H9 (cell line): ENCODE results near the gene PKNOX2. TPM values are rescaled to one million over a fixed set of nuclear protein-coding genes. Genes with fewer than 3 reads are reported as not detected.

Experiments
- DNase-seq: peaks from one replicate; pipeline ENCODE4 v3.0.0-alpha.2; 2017
- H2AFZ ChIP-seq: one replicate; pipeline ENCODE4 v1.6.1; 2013; ENCODE audit warnings: mild to moderate bottlenecking, low read length, control low read depth, moderate library complexity
- H2AK5ac ChIP-seq: 2 replicates; pipeline ENCODE4 v1.6.1; 2013; ENCODE audit warnings: low read length, control low read depth, mixed read lengths; ENCODE audit not compliant: insufficient read length
- H2BK120ac ChIP-seq: one replicate; pipeline ENCODE4 v1.6.1; 2013; ENCODE audit warnings: low read depth, mild to moderate bottlenecking, low read length, control low read depth, inconsistent platforms; ENCODE audit not compliant: poor library complexity, severe bottlenecking
- H2BK12ac ChIP-seq: 2 replicates; pipeline ENCODE4 v1.6.1; 2013; ENCODE audit warnings: low read length, control low read depth, mixed read lengths, low read depth; ENCODE audit not compliant: insufficient read length
- H2BK15ac ChIP-seq: 2 replicates; pipeline ENCODE4 v1.6.1; 2013; ENCODE audit warnings: low read depth, low read length, control low read depth
- H2BK20ac ChIP-seq: one replicate; pipeline ENCODE4 v1.6.1; 2013; ENCODE audit warnings: low read depth, mild to moderate bottlenecking, low read length, control low read depth, inconsistent platforms; ENCODE audit not compliant: poor library complexity, severe bottlenecking
- H2BK5ac ChIP-seq: 2 replicates; pipeline ENCODE4 v1.6.1; 2013; ENCODE audit warnings: low read length, control low read depth, mixed read lengths; ENCODE audit not compliant: insufficient read length
- H3K14ac ChIP-seq: 2 replicates; pipeline ENCODE4 v1.6.1; 2013; ENCODE audit warnings: low read length, control low read depth; ENCODE audit not compliant: insufficient read depth
- H3K18ac ChIP-seq: 2 replicates; pipeline ENCODE4 v1.6.1; 2013; ENCODE audit warnings: low read depth, mild to moderate bottlenecking, mixed read lengths, low read length, control low read depth; ENCODE audit not compliant: insufficient read length
- H3K23ac ChIP-seq: 2 replicates; pipeline ENCODE4 v1.6.1; 2013; ENCODE audit warnings: low read length, control low read depth, mixed read lengths, low read depth; ENCODE audit not compliant: insufficient read length
- H3K23me2 ChIP-seq: 2 replicates; pipeline ENCODE4 v1.6.1; 2013; ENCODE audit warnings: low read depth, mild to moderate bottlenecking, mixed read lengths, low read length, control low read depth; ENCODE audit not compliant: insufficient read length, poor library complexity, severe bottlenecking
- H3K27ac ChIP-seq: 2 replicates; pipeline ENCODE4 v1.5.1; 2013; ENCODE audit warnings: low read length, control low read depth, mixed read lengths, low read depth; ENCODE audit not compliant: insufficient read length
- H3K27me3 ChIP-seq: 2 replicates; pipeline ENCODE4 v1.6.1; 2013; ENCODE audit warnings: low read length, control low read depth, inconsistent platforms; ENCODE audit not compliant: insufficient read depth
- H3K4ac ChIP-seq: 2 replicates; pipeline ENCODE4 v1.6.1; 2013; ENCODE audit warnings: low read depth, mild to moderate bottlenecking, control low read depth, inconsistent platforms, low read length, moderate library complexity
- H3K4me1 ChIP-seq: 2 replicates; pipeline ENCODE4 v1.6.1; 2013; ENCODE audit warnings: low read length, control low read depth, inconsistent platforms; ENCODE audit not compliant: insufficient read depth
- H3K4me2 ChIP-seq: 2 replicates; pipeline ENCODE4 v1.6.1; 2013; ENCODE audit warnings: low read length, control low read depth, mixed read lengths; ENCODE audit not compliant: insufficient read length, insufficient read depth
- H3K56ac ChIP-seq: 2 replicates; pipeline ENCODE4 v1.6.1; 2013; ENCODE audit warnings: low read depth, mild to moderate bottlenecking, mixed read lengths, low read length, control low read depth; ENCODE audit not compliant: insufficient read length
- H3K79me1 ChIP-seq: 2 replicates; pipeline ENCODE4 v1.6.1; 2013; ENCODE audit warnings: low read depth, mild to moderate bottlenecking, moderate library complexity, low read length, control low read depth, inconsistent platforms; ENCODE audit not compliant: insufficient read depth, poor library complexity, severe bottlenecking
- H3K79me2 ChIP-seq: 2 replicates; pipeline ENCODE4 v1.6.1; 2013; ENCODE audit warnings: low read length, control low read depth, inconsistent platforms; ENCODE audit not compliant: insufficient read depth
- H3K9ac ChIP-seq: 2 replicates; pipeline ENCODE4 v1.6.1; 2013; ENCODE audit warnings: low read length, control low read depth, mixed read lengths; ENCODE audit not compliant: insufficient read length; ENCODE audit errors: extremely low read depth
- H3K9me3 ChIP-seq: one replicate; pipeline ENCODE4 v1.6.1; 2013; ENCODE audit warnings: low read depth, low read length, inconsistent platforms; ENCODE audit not compliant: control insufficient read depth
- H3T11ph ChIP-seq: one replicate; pipeline ENCODE4 v1.6.1; 2013; ENCODE audit warnings: mild to moderate bottlenecking, low read length, control low read depth, inconsistent platforms
- H4K20me1 ChIP-seq: one replicate; pipeline ENCODE4 v1.6.1; 2013; ENCODE audit not compliant: control insufficient read depth, insufficient read length, insufficient read depth
- H4K5ac ChIP-seq: 2 replicates; pipeline ENCODE4 v1.6.1; 2013; ENCODE audit warnings: low read depth, mild to moderate bottlenecking, mixed read lengths, low read length, control low read depth; ENCODE audit not compliant: insufficient read length
- H4K8ac ChIP-seq: replicated peaks from 2 replicates; pipeline ENCODE4 v1.6.1; 2013; ENCODE audit warnings: low read length, control low read depth, mixed read lengths, low read depth; ENCODE audit not compliant: insufficient read length
- H4K91ac ChIP-seq: 2 replicates; pipeline ENCODE4 v1.6.1; 2013; ENCODE audit warnings: low read depth, mild to moderate bottlenecking, moderate library complexity, mixed read lengths, low read length, control low read depth; ENCODE audit not compliant: insufficient read length
- H3K27ac Mint-ChIP-seq, 3 experiments: 2 replicates in 2 of 3; 3 replicates in 1 of 3; pipeline ENCODE4 v1.8.0; 2020 to 2021; ENCODE audit warnings: mixed read lengths in 3 of 3, mild to moderate bottlenecking in 1 of 3, moderate library complexity in 1 of 3
- H3K27me3 Mint-ChIP-seq: 2 replicates; pipeline ENCODE4 v1.8.0; 2021; ENCODE audit warnings: low read depth, mild to moderate bottlenecking, moderate library complexity, mixed read lengths
- H3K36me3 Mint-ChIP-seq, 3 experiments: 2 replicates in 2 of 3; 3 replicates in 1 of 3; pipeline ENCODE4 v1.8.0; 2020 to 2021; ENCODE audit warnings: low read depth in 3 of 3, mixed read lengths in 3 of 3; ENCODE audit not compliant: insufficient read depth in 1 of 3
- H3K4me1 Mint-ChIP-seq, 2 experiments: 2 replicates each; pipeline ENCODE4 v1.8.0; 2020; ENCODE audit warnings: mixed read lengths in 2 of 2
- H3K4me3 Mint-ChIP-seq, 2 experiments: 2 replicates in 1 of 2; 3 replicates in 1 of 2; pipeline ENCODE4 v1.8.0; 2020 to 2021; ENCODE audit warnings: mild to moderate bottlenecking in 2 of 2, mixed read lengths in 2 of 2, moderate library complexity in 1 of 2
- H3K9me3 Mint-ChIP-seq, 2 experiments: 2 replicates in 1 of 2; 3 replicates in 1 of 2; pipeline ENCODE4 v1.8.0; 2020; ENCODE audit warnings: mild to moderate bottlenecking in 2 of 2, mixed read lengths in 2 of 2, moderate library complexity in 1 of 2
- CTCF ChIP-seq: fragments of 200-600 bp; sonication (generic); conservative IDR thresholded peaks from 3 replicates; pipeline ENCODE4 v1.8.0; 2021; ENCODE audit warnings: antibody characterized with exemption, mild to moderate bottlenecking
- WGBS: extraction: QIAGEN DNeasy Blood & Tissue Kit; methylation state at CpG from one replicate; pipeline ENCODE4 v1.1.7; 2013; ENCODE audit warnings: missing lambda C conversion rate, low lambda C conversion rate, mixed read lengths; ENCODE audit not compliant: insufficient read length; ENCODE audit errors: extremely low coverage; 5-methylcytosine and 5-hydroxymethylcytosine counted together
- total RNA-seq: library from RNA; stranded (reverse); gene quantifications from 2 replicates; pipeline ENCODE4 v1.2.1, GENCODE V29; 2021

PKNOX2 gene
- total RNA-seq, 1 experiment from 2014 or later, result 1.3 TPM

- WGBS, result no CpG with 5 or more reads among the region's 7 CpGs
- Histone ChIP-seq H3K23ac (no peak overlapping the region), H2AFZ (no peak overlapping the region), H2BK5ac (no peak overlapping the region), H4K91ac (no peak overlapping the region), H2BK12ac (no peak overlapping the region), H3K14ac (no peak overlapping the region), H4K5ac (no peak overlapping the region), H3T11ph (no peak overlapping the region), H3K79me1 (no peaks in the 10 kb centered on the region), H3K18ac (no peak overlapping the region), H3K27me3 (no peaks in the 10 kb centered on the region), H2AK5ac (no peak overlapping the region), H3K23me2 (peaks cover 3% of the 10 kb centered on the region), H3K4ac (no peak overlapping the region), H3K4me2 (no peak overlapping the region), H3K56ac (no peak overlapping the region), H3K79me2 (no peaks in the 10 kb centered on the region), H3K27ac (no peak overlapping the region), H2BK15ac (no peak overlapping the region), H4K20me1 (no peaks in the 10 kb centered on the region), H4K8ac (no peak overlapping the region), H2BK120ac (no peak overlapping the region), H3K9ac (no peak overlapping the region), H3K4me1 (no peaks in the 10 kb centered on the region), H2BK20ac (no peak overlapping the region), H3K9me3 (no peaks in the 10 kb centered on the region)
- Mint-ChIP-seq H3K9me3 (no peaks in the 10 kb centered on the region), H3K36me3 (no peaks in the 10 kb centered on the region), H3K27me3 (peaks cover 18% of the 10 kb centered on the region), H3K4me1 (peaks cover 14 to 24% of the 10 kb centered on the region in 2 experiments), H3K27ac (no peak overlapping the region), H3K4me3 (no peak overlapping the region)
- TF ChIP-seq CTCF, result no peak
- no peak for DNase-seq
Measured at GRCh38 chr11:125251956-125252355, 87.4 kb downstream of the PKNOX2 start.
